Gastroesophageal sphincter (tissue), 4 donors: ENCODE measurements around the gene UBE3D. TPM values are rescaled to one million over a fixed set of nuclear protein-coding genes. Genes with fewer than 3 reads are reported as not detected.
"Not testable (repeated sequence)": the region's sequence is repeated elsewhere in the genome, so short reads cannot be mapped to it uniquely, and the experiment has no call there.

ENCODE experiments used
- ATAC-seq: fragments of 150-250 bp; one replicate; pipeline ENCODE4 v1.9.1; 2016; ENCODE audit warnings: mild to moderate bottlenecking, moderate library complexity
- H3K27ac ChIP-seq, 4 donors: fragments of 200-600 bp; sonication (generic) in 3 of 4; 1 replicate in 3 of 4; 2 replicates in 1 of 4; pipeline ENCODE4 v1.5.1; 2016 to 2019
- H3K27me3 ChIP-seq: fragments of 200-600 bp; sonication (generic); one replicate; pipeline ENCODE4 v1.5.1; 2019
- H3K36me3 ChIP-seq, 2 donors: fragments of 200-600 bp; sonication (generic); one replicate each; pipeline ENCODE4 v1.5.1; 2019; ENCODE audit warnings: control low read depth in 1 of 2
- H3K4me1 ChIP-seq, 3 donors: fragments of 200-600 bp; sonication (generic); 1 replicate in 2 of 3; 2 replicates in 1 of 3; pipeline ENCODE4 v1.5.1; 2016 to 2019; ENCODE audit warnings: control low read depth in 2 of 3
- H3K4me3 ChIP-seq, 2 donors: fragments of 200-600 bp; sonication (generic); one replicate each; pipeline ENCODE4 v1.5.1; 2019; ENCODE audit warnings: mild to moderate bottlenecking in 1 of 2, moderate library complexity in 1 of 2
- H3K9me3 ChIP-seq, 3 donors: fragments of 200-600 bp; sonication (generic); one replicate each; pipeline ENCODE4 v1.5.1; 2017 to 2019; ENCODE audit warnings: control low read depth in 2 of 3
- EP300 ChIP-seq: sonication (generic); formaldehyde crosslinking; IDR thresholded peaks from one replicate; pipeline ENCODE4 v1.6.1; 2017; ENCODE audit warnings: antibody characterized with exemption, mild to moderate bottlenecking
- POLR2A ChIP-seq, 2 donors: fragments of 450-650 bp; IDR thresholded peaks; one replicate each; pipeline ENCODE4 v1.6.1; 2017; ENCODE audit warnings: antibody characterized with exemption in 2 of 2, mild to moderate bottlenecking in 2 of 2, moderate library complexity in 1 of 2
- POLR2AphosphoS5 ChIP-seq: sonication (generic); formaldehyde crosslinking; IDR thresholded peaks from one replicate; pipeline ENCODE4 v1.6.1; 2017; ENCODE audit warnings: antibody characterized with exemption
- WGBS, 2 donors: methylation state at CpG; one replicate each; pipeline ENCODE4 v1.1.5; 2018; ENCODE audit warnings: low coverage in 1 of 2; 5-methylcytosine and 5-hydroxymethylcytosine counted together
- total RNA-seq, 4 donors: library from RNA; depleted of rRNA; stranded (reverse); fragments of >200 nt; gene quantifications; one replicate each; pipeline ENCODE4 v1.1.0, GENCODE V29; 2016
- TF ChIP-seq, protein P1 (sequence below), 4 experiments: fragments of 200-600 bp in 2 of 4; fragments of 450-650 bp in 2 of 4; sonication (generic) in 1 of 4; IDR thresholded peaks; one replicate each; pipeline ENCODE4 v1.5.1; 2017 to 2019; ENCODE audit warnings: antibody characterized with exemption in 4 of 4, mild to moderate bottlenecking in 2 of 4, moderate library complexity in 2 of 4

Gene UBE3D
- total RNA-seq, 4 donors from 2014 or later, result 3.4 to 13.1 (median 7.3) TPM

- ATAC-seq, result no peak
- 70 to 96% methylated on average over 4 of the region's 4 CpGs for WGBS, 2 donors
- Histone ChIP-seq H3K36me3 (no peaks in the 10 kb centered on the region), H3K4me3 (no peak overlapping the region), H3K27me3 (no peaks in the 10 kb centered on the region), H3K9me3 (no peaks in the 10 kb centered on the region), H3K4me1 (peaks cover 0 to 26% (median 5%) of the 10 kb centered on the region in 3 donors), H3K27ac (no peak overlapping the region)
- TF ChIP-seq EP300 (no peak), POLR2A (IDR thresholded peaks at IDR 0.05) (no peak), POLR2AphosphoS5 (no peak)
- TF ChIP-seq, protein P1, sequence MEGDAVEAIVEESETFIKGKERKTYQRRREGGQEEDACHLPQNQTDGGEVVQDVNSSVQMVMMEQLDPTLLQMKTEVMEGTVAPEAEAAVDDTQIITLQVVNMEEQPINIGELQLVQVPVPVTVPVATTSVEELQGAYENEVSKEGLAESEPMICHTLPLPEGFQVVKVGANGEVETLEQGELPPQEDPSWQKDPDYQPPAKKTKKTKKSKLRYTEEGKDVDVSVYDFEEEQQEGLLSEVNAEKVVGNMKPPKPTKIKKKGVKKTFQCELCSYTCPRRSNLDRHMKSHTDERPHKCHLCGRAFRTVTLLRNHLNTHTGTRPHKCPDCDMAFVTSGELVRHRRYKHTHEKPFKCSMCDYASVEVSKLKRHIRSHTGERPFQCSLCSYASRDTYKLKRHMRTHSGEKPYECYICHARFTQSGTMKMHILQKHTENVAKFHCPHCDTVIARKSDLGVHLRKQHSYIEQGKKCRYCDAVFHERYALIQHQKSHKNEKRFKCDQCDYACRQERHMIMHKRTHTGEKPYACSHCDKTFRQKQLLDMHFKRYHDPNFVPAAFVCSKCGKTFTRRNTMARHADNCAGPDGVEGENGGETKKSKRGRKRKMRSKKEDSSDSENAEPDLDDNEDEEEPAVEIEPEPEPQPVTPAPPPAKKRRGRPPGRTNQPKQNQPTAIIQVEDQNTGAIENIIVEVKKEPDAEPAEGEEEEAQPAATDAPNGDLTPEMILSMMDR (IDR thresholded peaks at IDR 0.05), result no peak
These were observed 110.6 kb downstream of the UBE3D start for GRCh38 chr6:82954937-82955577.

DNA sequence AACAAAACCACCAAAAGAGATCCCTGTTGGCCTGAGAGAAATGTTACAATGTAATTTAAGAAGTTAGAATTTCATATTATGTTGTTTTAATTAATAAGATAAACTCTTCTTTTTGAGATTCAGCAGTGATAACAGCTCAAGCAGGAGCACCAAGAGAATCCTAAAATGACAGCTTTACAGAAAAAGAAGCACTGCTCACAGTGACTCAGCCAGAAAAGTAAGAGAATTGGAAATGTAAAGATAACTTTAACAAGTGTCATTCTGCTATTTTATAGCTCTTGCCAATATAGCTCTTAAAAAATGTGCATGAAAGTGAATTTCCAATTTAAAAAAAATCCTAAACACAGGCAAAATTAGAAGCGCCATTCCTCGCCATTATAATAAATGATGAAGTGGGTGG is 111.3 kb downstream of the UBE3D start:
- no peak overlapping the region for H3K4me3 ChIP-seq
- ATAC-seq, result no peak
- no peaks in the 10 kb centered on the region for H3K9me3 ChIP-seq
- peaks cover 0 to 21% (median 5%) of the 10 kb centered on the region in 3 donors for H3K4me1 ChIP-seq
- 100% methylated on average over 2 of the region's 2 CpGs for whole genome bisulfite sequencing, 2 donors
- no peaks in the 10 kb centered on the region for H3K27me3 ChIP-seq
- H3K36me3 ChIP-seq, result no peaks in the 10 kb centered on the region
- TF ChIP-seq POLR2AphosphoS5 (no peak), POLR2A (IDR thresholded peaks at IDR 0.05) (no peak), EP300 (no peak)
- TF ChIP-seq, protein P1 (IDR thresholded peaks at IDR 0.05), result no peak
- no peak overlapping the region for H3K27ac ChIP-seq

DNA sequence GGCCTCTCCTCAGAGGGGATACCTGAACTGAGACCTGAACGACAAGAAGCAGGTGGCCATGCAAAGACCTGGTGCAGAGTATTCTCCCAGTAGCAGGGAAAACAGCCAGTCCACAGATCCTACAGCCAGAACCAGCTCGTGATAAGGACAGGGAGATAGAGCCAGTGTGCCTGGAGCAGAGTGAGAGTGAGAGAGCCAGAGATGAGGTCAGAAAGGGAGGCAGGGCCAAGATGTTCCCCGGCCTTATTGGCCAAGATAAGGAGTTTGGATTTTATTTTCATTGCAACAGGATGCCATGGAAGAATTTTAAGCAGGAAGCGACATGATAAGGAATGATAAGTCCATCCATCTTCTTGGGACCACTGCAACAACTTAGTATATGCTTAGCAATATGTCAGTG is 111.8 kb downstream of the UBE3D start:
- 41 to 43% methylated on average over 3 to 4 of the region's 4 CpGs for WGBS, 2 donors
- H3K27me3 ChIP-seq, result no peaks in the 10 kb centered on the region
- no peak for ATAC-seq

DNA sequence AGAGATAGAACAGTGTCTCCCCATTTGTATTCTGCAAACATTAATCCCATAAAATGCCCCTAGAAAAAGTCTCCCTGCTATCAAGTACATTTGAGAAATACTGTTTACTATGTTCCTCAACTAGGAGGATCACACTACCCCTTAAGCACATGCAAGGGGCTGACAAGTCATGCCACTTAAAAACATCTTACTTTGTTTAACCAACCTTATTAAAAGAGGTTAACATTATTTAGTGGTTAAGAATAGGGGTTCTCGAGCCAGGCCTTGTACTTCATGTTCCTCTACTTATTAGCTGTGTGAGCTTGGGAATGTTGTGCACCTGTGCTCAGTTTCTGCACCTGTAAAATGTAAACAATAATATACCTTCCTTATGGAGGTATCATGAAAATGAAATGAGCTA is 113.7 kb downstream of the UBE3D start:
- no peaks in the 10 kb centered on the region for H3K36me3 ChIP-seq
- 93 to 100% methylated on average over 1 of the region's 1 CpG for WGBS, 2 donors
- H3K27me3 ChIP-seq, result no peaks in the 10 kb centered on the region
- no peaks in the 10 kb centered on the region for H3K9me3 ChIP-seq
- peaks cover 0 to 4% (median 0%) of the 10 kb centered on the region in 3 donors for H3K4me1 ChIP-seq
- ATAC-seq, result no peak
- no peak overlapping the region for H3K4me3 ChIP-seq
- TF ChIP-seq, protein P1 (IDR thresholded peaks at IDR 0.05), result no peak
- TF ChIP-seq POLR2A (IDR thresholded peaks at IDR 0.05), result no peak
- no peak for TF ChIP-seq EP300
- no peak for TF ChIP-seq POLR2AphosphoS5
- no peak overlapping the region for H3K27ac ChIP-seq

More for the DNA sequence above, 111.8 kb downstream of the UBE3D start:
- H3K4me1 ChIP-seq, result peaks cover 0 to 17% (median 5%) of the 10 kb centered on the region in 3 donors
- H3K9me3 ChIP-seq, result no peaks in the 10 kb centered on the region
- no peak overlapping the region for H3K4me3 ChIP-seq
- TF ChIP-seq EP300, result no peak
- no peak for TF ChIP-seq POLR2A (IDR thresholded peaks at IDR 0.05)
- TF ChIP-seq, protein P1 (IDR thresholded peaks at IDR 0.05), result no peak
- no peak for TF ChIP-seq POLR2AphosphoS5
- no peak overlapping the region for H3K27ac ChIP-seq
- no peaks in the 10 kb centered on the region for H3K36me3 ChIP-seq

GRCh38 chr6:82951389-82951788 is 114.3 kb downstream of the UBE3D start:
- Histone ChIP-seq H3K4me3 (no peak overlapping the region), H3K27ac (no peak overlapping the region), H3K36me3 (no peaks in the 10 kb centered on the region), H3K27me3 (no peaks in the 10 kb centered on the region), H3K4me1 (no peaks in the 10 kb centered on the region), H3K9me3 (no peaks in the 10 kb centered on the region)
- WGBS, 2 donors, result 45% methylated on average over 1 of the region's 1 CpG; no CpG with 5 or more reads in 1 of the 2 donors
- ATAC-seq, result no peak
- no peak for TF ChIP-seq POLR2AphosphoS5
- TF ChIP-seq POLR2A (IDR thresholded peaks at IDR 0.05), result no peak
- TF ChIP-seq EP300, result no peak
- TF ChIP-seq, protein P1 (IDR thresholded peaks at IDR 0.05), result no peak

- H3K9me3 ChIP-seq, result peaks cover 0 to 12% (median 0%) of the 10 kb centered on the region in 3 donors
- not testable (repeated sequence) for H3K27me3 ChIP-seq, H3K4me3 ChIP-seq, H3K27ac ChIP-seq, ATAC-seq, H3K4me1 ChIP-seq
- peaks cover 0 to 17% of the 10 kb centered on the region in 2 donors for H3K36me3 ChIP-seq
- 100% methylated on average over 2 of the region's 3 CpGs for WGBS, 2 donors
These were observed 134.7 kb downstream of the UBE3D start for GRCh38 chr6:82930915-82931314.
